Measurements from ENCODE around the gene EEF1A2.

GRCh38 chr20:63484236-63484635, 14.6 kb downstream of the EEF1A2 start:
- TF ChIP-seq CTCF (IDR thresholded peaks at IDR 0.05) (no peak), HMGXB4 (CRISPR knock-in tag; IDR thresholded peaks at IDR 0.05; ENCODE audit: borderline replicate concordance) (no peak), CBX2 (IDR thresholded peaks at IDR 0.05; ENCODE audit: borderline replicate concordance, low read depth) (no peak), REST (IDR thresholded peaks at IDR 0.05) (no peak), POLR2A (IDR thresholded peaks at IDR 0.05; ENCODE audit: low read length) (no peak), MAFK (IDR thresholded peaks at IDR 0.05; ENCODE audit: partially characterized antibody) (no peak), HOXB5 (CRISPR knock-in tag; IDR thresholded peaks at IDR 0.05) (no peak), ELK1 (IDR thresholded peaks at IDR 0.05; ENCODE audit: low read depth, low read length) (no peak), EP300 (IDR thresholded peaks at IDR 0.05) (no peak), JUN (IDR thresholded peaks at IDR 0.05) (no peak)
